Activated B cell treated with CpG ODN at 0.5 μM for 24 hours (primary cell): ENCODE data around the gene GLB1L2. TPM values are rescaled to one million over a fixed set of nuclear protein-coding genes. Genes with fewer than 3 reads are reported as not detected.
"Not testable (repeated sequence)": the region's sequence is repeated elsewhere in the genome, so short reads cannot be mapped to it uniquely, and the experiment has no call there.

ENCODE experiments used
- ATAC-seq: fragments of 200-7000 bp; cut with Tn5 transposase; one replicate; pipeline ENCODE4 v1.10.0; 2021; ENCODE audit warnings: low read depth, mild to moderate bottlenecking, moderate library complexity
- CTCF ChIA-PET: fragments of 350-600 bp; sonication (Branson Sonifier 250); formaldehyde crosslinking; loops from one replicate; lab custom pipeline; 2021; ENCODE audit warnings: antibody characterized with exemption; lab: Charles Lee
- POLR2A ChIA-PET: fragments of 350-600 bp; sonication (Branson Sonifier 250); formaldehyde crosslinking; loops from one replicate; lab custom pipeline; 2021; ENCODE audit warnings: antibody characterized with exemption; lab: Charles Lee
- DNase-seq: peaks from one replicate; pipeline ENCODE4 v3.0.0; 2022
- H3K27ac Mint-ChIP-seq: one replicate; pipeline ENCODE4 v1.8.0; 2020; ENCODE audit warnings: mixed read lengths
- H3K27me3 Mint-ChIP-seq: one replicate; pipeline ENCODE4 v1.8.0; 2021; ENCODE audit warnings: mixed read lengths
- H3K36me3 Mint-ChIP-seq: one replicate; pipeline ENCODE4 v1.8.0; 2021; ENCODE audit warnings: low read depth, mixed read lengths
- H3K4me1 Mint-ChIP-seq: one replicate; pipeline ENCODE4 v1.8.0; 2021; ENCODE audit warnings: mixed read lengths
- H3K4me3 Mint-ChIP-seq: one replicate; pipeline ENCODE4 v1.8.0; 2020; ENCODE audit warnings: mild to moderate bottlenecking, mixed read lengths
- H3K9me3 Mint-ChIP-seq: one replicate; pipeline ENCODE4 v1.8.0; 2020; ENCODE audit warnings: mixed read lengths
- intact Hi-C: fragments of 100-400 bp; cut with micrococcal nuclease; formaldehyde crosslinking; loops from one replicate; pipeline ENCODE4 v1.15.1; 2024
- total RNA-seq: library from RNA; stranded (reverse); gene quantifications from 2 replicates; pipeline ENCODE4 v1.2.3, GENCODE V29; 2022
- TF ChIP-seq, protein P1 (sequence below): fragments of 200-600 bp; IDR thresholded peaks from one replicate; pipeline ENCODE4 v1.8.0; 2022; ENCODE audit warnings: antibody characterized with exemption, mild to moderate bottlenecking

The GLB1L2 gene
- total RNA-seq, 1 donor from 2014 or later: 0.33 TPM

- intact Hi-C loops: no loop called here
- no peak for DNase-seq
- Mint-ChIP-seq H3K9me3 (no peaks in the 10 kb centered on the region), H3K36me3 (no peaks in the 10 kb centered on the region), H3K27ac (no peak overlapping the region), H3K4me3 (no peak overlapping the region), H3K4me1 (no peaks in the 10 kb centered on the region), H3K27me3 (peaks cover 7% of the 10 kb centered on the region)
- TF ChIP-seq, protein P1, sequence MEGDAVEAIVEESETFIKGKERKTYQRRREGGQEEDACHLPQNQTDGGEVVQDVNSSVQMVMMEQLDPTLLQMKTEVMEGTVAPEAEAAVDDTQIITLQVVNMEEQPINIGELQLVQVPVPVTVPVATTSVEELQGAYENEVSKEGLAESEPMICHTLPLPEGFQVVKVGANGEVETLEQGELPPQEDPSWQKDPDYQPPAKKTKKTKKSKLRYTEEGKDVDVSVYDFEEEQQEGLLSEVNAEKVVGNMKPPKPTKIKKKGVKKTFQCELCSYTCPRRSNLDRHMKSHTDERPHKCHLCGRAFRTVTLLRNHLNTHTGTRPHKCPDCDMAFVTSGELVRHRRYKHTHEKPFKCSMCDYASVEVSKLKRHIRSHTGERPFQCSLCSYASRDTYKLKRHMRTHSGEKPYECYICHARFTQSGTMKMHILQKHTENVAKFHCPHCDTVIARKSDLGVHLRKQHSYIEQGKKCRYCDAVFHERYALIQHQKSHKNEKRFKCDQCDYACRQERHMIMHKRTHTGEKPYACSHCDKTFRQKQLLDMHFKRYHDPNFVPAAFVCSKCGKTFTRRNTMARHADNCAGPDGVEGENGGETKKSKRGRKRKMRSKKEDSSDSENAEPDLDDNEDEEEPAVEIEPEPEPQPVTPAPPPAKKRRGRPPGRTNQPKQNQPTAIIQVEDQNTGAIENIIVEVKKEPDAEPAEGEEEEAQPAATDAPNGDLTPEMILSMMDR: no peak
- CTCF ChIA-PET: no interaction called here
- ATAC-seq: no peak
- POLR2A ChIA-PET: no interaction called here
These were observed 8.0 kb downstream of the GLB1L2 start for GRCh38 chr11:134339756-134340155.

DNA sequence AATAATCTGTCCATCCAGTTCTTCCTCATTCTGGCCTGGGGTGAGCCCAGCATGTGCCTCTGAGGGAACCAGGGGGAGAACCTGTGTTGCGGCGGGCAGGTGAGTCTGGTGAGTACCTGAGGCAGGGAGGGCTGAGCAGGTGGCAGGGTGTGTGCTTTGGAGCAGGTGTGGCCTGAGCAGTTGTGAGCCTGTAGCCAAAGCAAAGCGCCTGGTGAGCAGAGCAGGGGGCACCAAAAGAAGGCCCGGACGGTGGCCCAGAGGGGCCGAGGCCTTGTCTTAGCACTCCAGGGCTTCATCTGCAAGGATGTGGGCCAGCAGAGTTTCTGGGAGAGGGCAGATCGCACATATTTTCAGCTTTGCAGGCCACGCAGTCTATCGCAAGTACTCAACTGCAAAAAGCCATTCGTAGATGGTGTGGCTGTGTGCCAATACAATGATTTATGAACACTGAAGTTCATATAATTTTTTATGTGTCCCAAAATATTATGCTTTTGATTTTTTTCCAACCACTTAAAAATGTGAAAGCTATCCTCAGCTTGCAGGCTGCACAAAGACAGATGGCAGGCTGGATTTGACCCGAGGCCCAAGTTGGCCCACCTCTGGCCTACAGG lies 8.7 kb downstream of the GLB1L2 start:
- Mint-ChIP-seq H3K27ac (no peak overlapping the region), H3K4me1 (no peaks in the 10 kb centered on the region), H3K27me3 (peaks cover 1% of the 10 kb centered on the region), H3K36me3 (no peaks in the 10 kb centered on the region), H3K4me3 (no peak overlapping the region), H3K9me3 (no peaks in the 10 kb centered on the region)
- POLR2A ChIA-PET: no interaction called here
- ATAC-seq (no peak), DNase-seq (no peak)
- TF ChIP-seq, protein P1: no peak
- CTCF ChIA-PET: no interaction called here
- intact Hi-C loops: no loop called here

- Mint-ChIP-seq H3K36me3 (no peaks in the 10 kb centered on the region), H3K27ac (no peak overlapping the region), H3K27me3 (no peaks in the 10 kb centered on the region), H3K4me1 (no peaks in the 10 kb centered on the region), H3K9me3 (no peaks in the 10 kb centered on the region), H3K4me3 (no peak overlapping the region)
- CTCF ChIA-PET: no interaction called here
- intact Hi-C loops: no loop called here
- DNase-seq (no peak), ATAC-seq (no peak)
- POLR2A ChIA-PET: no interaction called here
- TF ChIP-seq, protein P1: no peak
These were observed 10.2 kb downstream of the GLB1L2 start for GRCh38 chr11:134341805-134342571.

GRCh38 chr11:134342572-134343340 lies 11.0 kb downstream of the GLB1L2 start:
- no peak overlapping the region for H3K27ac Mint-ChIP-seq
- no peak for ATAC-seq
- no peaks in the 10 kb centered on the region for H3K9me3 Mint-ChIP-seq
- TF ChIP-seq, protein P1: no peak
- no peaks in the 10 kb centered on the region for H3K36me3 Mint-ChIP-seq
- intact Hi-C loops: no loop called here
- H3K4me3 Mint-ChIP-seq: no peak overlapping the region
- ChIA-PET CTCF (no interaction called here), POLR2A (no interaction called here)
- H3K4me1 Mint-ChIP-seq: no peaks in the 10 kb centered on the region
- no peak for DNase-seq
- H3K27me3 Mint-ChIP-seq: no peaks in the 10 kb centered on the region

- ChIA-PET CTCF (no interaction called here), POLR2A (no interaction called here)
These were observed 11.9 kb downstream of the GLB1L2 start for GRCh38 chr11:134343646-134344045.

GRCh38 chr11:134344497-134345236 lies 12.9 kb downstream of the GLB1L2 start:
- H3K4me1 Mint-ChIP-seq, H3K4me3 Mint-ChIP-seq, H3K9me3 Mint-ChIP-seq, DNase-seq, H3K36me3 Mint-ChIP-seq, POLR2A ChIA-PET, CTCF ChIA-PET, H3K27me3 Mint-ChIP-seq, H3K27ac Mint-ChIP-seq, ATAC-seq: not testable (repeated sequence)
- intact Hi-C loops: loop anchor here (2.0 kb wide), 1 partner anchor 64 kb away; no protein-coding TSS in a partner anchor

More at GRCh38 chr11:134343646-134344045, 11.9 kb downstream of the GLB1L2 start:
- H3K4me1 Mint-ChIP-seq: no peaks in the 10 kb centered on the region
- TF ChIP-seq, protein P1: no peak
- H3K9me3 Mint-ChIP-seq: no peaks in the 10 kb centered on the region
- no peak overlapping the region for H3K27ac Mint-ChIP-seq
- H3K27me3 Mint-ChIP-seq: no peaks in the 10 kb centered on the region
- intact Hi-C loops: loop anchor here (2.0 kb wide), 1 partner anchor 63 kb away; no protein-coding TSS in a partner anchor
- H3K36me3 Mint-ChIP-seq: no peaks in the 10 kb centered on the region
- no peak for DNase-seq
- no peak overlapping the region for H3K4me3 Mint-ChIP-seq
- no peak for ATAC-seq
